ENCODE data around the gene PSME2.

Gene PSME2

GRCh38 chr14:24135834-24136683 is 10.4 kb downstream of the PSME2 start, which contains the start of gene PSME1:
Gene PSME1 (plus strand): TSS chr14:24136194. CDS start chr14:24136263, 69 bp downstream.
- peak; percentile 93 for DNase-seq (ENCODE audit: low read depth)

- DNase-seq (ENCODE audit: low read depth) = no peak
Measured at GRCh38 chr14:24135584-24135833, 10.9 kb downstream of the PSME2 start.

GRCh38 chr14:24133735-24134134 is 12.7 kb downstream of the PSME2 start:
- no peak for DNase-seq (ENCODE audit: low read depth)

GRCh38 chr14:24132976-24133375 is 13.4 kb downstream of the PSME2 start:
- DNase-seq (ENCODE audit: low read depth) = no peak

DNA sequence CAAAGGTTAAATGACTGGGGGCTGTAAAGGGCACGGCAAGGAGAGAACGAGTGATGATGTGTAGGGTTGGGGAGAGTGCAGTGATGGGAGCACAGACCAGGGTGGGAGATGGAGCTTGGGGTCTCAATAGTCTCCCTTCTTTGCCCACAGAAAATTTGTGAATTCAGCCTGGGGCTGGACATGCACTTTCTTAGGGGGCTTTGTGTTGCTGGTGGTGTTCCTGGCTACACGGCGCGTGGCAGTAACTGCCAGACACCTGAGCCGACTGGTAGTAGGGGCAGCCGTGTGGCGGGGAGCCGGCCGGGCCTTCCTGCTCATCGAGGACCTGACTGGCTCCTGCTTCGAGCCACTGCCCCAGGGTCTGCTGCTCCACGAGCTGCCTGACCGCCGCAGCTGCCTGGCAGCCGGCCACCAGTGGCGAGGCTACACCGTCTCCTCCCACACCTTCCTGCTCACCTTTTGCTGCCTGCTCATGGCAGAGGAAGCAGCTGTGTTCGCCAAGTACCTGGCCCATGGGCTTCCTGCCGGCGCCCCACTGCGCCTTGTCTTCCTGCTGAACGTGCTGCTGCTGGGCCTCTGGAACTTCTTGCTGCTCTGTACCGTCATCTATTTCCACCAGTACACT is 14.2 kb downstream of the PSME2 start:
- DNase-seq (ENCODE audit: low read depth) = no peak

DNA sequence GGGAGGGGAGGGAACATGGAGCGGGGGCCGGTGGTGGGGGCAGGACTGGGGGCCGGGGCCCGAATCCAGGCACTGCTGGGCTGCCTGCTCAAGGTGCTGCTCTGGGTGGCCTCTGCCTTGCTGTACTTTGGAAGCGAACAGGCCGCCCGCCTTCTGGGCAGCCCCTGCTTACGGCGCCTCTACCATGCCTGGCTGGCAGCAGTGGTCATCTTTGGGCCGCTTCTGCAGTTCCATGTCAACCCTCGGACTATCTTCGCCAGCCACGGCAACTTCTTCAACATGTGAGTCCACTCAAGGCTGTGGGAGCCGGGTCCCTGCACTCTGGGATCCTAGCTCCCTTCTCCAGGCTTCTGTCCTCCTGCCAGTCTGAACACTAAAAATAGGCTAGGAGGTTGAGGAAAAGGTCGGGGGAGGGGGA is 14.9 kb downstream of the PSME2 start:
- no peak for DNase-seq (ENCODE audit: low read depth)

GRCh38 chr14:24130717-24131548 is 15.5 kb downstream of the PSME2 start:
- DNase-seq (ENCODE audit: low read depth) = no peak

DNA sequence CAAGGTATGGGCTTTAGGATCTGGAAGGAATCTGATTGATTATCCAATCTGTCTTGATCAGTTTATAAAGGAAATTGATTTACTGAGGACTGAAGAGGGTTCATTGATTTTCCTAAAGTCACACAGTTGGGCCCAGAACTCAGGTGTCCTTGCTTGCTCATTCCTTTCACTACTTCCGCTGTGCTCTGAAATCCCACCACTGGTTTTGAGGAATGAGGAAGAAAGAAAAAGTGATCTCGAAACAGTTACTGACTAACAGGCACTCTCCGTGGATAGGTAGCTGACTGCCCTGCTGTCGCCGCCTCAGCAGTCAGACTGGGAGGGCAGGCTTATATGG is 16.1 kb downstream of the PSME2 start, which contains the start of gene FITM1:
TSS of gene FITM1 (plus strand) at position 280 of the 337 bp plus-strand sequence. CDS start 905 bp downstream, outside the sequence.
- no peak for DNase-seq (ENCODE audit: low read depth)

GRCh38 chr14:24129410-24129998 is 16.9 kb downstream of the PSME2 start:
- DNase-seq (ENCODE audit: low read depth) = no peak

GRCh38 chr14:24127673-24128072 is 18.7 kb downstream of the PSME2 start:
- DNase-seq (ENCODE audit: low read depth) = no peak

DNA sequence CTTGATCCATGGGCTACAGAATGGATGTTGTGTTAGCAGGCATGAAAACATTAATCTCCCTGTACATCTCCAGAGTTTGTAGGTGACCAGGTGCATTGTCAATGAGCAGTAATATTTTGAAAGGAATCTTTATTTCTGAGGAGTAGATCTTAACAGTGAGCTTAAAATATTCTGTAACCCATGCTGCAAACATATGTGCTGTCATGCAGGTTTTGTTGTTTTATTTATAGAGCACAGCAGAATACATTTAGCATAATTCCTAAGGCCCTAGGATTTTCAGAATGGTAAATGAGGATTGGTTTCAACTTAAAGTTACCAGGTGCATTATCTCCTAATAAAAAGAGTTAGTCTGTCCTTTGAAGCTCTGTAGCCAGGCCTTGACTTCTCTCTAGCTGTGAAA is 19.5 kb downstream of the PSME2 start:
- DNase-seq (ENCODE audit: low read depth) = no peak

DNA sequence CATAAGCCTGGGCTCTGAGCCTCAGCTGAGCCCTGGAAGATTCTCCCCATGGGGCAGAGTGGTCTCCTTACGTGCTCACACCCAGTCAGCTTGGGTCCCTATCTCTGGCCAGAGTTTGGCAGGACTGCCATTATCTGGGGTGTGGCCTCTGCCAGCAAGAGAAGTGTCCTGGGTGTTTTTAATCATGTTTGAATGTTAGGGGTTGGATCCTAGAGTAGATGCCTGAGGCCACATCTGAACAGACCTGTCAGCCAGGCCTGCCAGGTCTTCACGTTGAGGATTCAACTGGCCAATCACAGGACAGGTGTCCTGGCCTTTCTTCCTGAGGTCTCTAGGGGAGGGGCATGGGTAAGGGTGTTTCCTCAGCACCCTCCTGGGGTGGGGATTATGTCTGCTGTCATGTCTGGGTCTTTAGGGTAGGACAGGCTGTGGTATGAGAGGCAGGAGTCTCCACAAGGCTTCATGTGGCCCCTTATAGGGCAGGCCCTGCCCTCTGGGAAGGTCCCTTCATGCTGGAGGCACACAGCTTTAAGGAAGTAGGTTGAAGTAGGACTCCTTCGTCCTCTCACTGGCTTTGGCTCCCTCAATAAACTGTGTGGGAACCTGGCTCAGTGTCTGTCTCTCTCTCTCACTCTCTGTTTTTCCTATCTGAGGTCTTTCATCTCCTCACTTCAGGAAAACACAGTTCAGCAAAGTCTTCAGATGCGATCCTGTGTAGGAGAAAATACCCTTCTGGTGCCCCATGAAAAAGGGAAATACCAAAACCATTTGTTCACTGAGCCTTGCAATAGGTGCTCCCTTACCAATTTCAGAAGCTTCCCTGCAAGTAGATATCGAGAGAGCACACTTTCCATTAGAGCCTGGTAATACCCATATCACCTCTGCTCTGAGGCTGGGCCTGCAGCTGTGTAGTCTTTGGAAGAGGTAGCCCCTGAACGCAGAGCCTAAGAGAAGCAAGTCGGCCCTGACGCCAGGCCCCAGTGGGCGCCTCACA is 22.7 kb downstream of the PSME2 start:
- DNase-seq (ENCODE audit: low read depth) = no peak

DNA sequence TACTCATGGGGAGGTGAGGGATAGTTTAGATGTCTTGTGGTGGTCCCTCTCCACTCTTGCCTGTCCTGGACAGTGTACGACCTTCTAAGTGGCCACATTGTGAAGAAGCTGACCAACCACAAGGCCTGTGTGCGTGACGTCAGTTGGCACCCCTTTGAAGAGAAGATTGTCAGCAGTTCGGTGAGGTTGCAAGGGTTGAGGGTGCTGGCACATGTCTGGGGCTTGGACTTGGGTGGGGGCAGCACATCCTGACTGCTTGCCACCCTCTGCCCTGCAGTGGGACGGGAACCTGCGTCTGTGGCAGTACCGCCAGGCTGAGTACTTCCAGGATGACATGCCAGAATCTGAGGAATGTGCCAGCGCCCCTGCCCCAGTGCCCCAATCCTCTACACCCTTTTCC is 23.5 kb downstream of the PSME2 start:
- no peak for DNase-seq (ENCODE audit: low read depth)

- no peak for DNase-seq (ENCODE audit: low read depth)
Measured at GRCh38 chr14:24122416-24122815, 24.0 kb downstream of the PSME2 start.

GRCh38 chr14:24121210-24121609 is 25.2 kb downstream of the PSME2 start:
- DNase-seq (ENCODE audit: low read depth) = no peak

GRCh38 chr14:24119691-24120090 is 26.7 kb downstream of the PSME2 start:
- no peak for DNase-seq (ENCODE audit: low read depth)

- DNase-seq (ENCODE audit: low read depth) = no peak
Measured at GRCh38 chr14:24117179-24117578, 29.2 kb downstream of the PSME2 start.

- no peak for DNase-seq (ENCODE audit: low read depth)
Measured at GRCh38 chr14:24116128-24116814, 30.1 kb downstream of the PSME2 start.

DNA sequence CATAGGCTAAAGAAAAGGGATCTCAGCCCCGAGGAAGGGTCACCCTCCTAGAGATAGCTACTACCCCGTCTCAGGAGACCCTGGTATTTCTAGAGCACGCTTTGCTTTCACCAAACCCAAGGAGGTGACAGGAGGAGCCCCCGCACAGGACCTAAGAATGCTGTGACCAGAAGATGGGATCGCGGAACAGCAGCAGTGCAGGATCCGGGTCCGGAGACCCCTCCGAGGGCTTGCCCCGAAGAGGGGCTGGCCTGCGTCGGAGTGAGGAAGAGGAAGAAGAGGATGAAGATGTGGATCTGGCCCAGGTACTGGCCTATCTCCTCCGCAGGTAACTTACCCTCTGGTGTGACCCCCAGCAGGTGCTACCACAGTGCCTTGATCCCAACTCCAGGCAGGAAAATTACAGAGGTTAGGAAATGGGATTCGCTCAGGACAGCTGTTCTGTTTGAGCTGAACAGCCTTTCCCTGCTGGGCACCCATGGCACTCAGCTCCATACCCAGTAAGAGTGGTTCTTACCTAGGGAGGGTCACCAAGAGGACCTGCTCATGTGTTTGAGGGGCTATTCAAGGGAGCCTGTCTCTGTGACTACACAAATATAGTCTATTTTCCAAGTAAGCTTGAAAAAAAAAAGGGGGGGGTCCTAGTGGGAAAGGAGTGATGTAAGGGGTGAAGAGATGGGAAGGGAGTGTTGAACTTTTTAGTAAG is 30.8 kb downstream of the PSME2 start:
- no peak for DNase-seq (ENCODE audit: low read depth)
